ENCODE measurements around the gene GIMAP6.

DNA sequence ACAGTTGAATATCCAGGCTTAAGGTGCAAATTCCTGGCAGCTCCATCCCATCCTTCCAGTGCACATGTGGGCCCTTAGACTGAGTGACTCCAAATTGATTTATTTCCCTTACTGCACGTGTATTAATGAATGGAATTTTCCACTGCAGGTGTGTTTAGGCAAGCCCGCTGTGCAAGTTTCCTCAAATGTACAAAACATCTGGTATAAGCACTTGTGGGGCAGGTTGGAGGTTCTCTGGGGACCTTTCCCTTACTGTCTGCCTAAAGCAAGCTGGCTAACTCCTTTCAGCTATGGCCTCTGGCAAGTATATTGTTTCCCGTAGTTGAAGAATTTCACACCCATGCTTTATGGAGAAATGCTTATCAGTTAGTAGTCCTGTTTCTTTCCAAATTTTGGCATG, 25.3 kb upstream of the GIMAP6 start:
- TF ChIP-seq, protein P1, sequence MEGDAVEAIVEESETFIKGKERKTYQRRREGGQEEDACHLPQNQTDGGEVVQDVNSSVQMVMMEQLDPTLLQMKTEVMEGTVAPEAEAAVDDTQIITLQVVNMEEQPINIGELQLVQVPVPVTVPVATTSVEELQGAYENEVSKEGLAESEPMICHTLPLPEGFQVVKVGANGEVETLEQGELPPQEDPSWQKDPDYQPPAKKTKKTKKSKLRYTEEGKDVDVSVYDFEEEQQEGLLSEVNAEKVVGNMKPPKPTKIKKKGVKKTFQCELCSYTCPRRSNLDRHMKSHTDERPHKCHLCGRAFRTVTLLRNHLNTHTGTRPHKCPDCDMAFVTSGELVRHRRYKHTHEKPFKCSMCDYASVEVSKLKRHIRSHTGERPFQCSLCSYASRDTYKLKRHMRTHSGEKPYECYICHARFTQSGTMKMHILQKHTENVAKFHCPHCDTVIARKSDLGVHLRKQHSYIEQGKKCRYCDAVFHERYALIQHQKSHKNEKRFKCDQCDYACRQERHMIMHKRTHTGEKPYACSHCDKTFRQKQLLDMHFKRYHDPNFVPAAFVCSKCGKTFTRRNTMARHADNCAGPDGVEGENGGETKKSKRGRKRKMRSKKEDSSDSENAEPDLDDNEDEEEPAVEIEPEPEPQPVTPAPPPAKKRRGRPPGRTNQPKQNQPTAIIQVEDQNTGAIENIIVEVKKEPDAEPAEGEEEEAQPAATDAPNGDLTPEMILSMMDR (IDR thresholded peaks at IDR 0.05; ENCODE audit: low read depth, low read length, poor library complexity, severe bottlenecking), result no peak
- TF ChIP-seq EZH2phosphoT487 (IDR thresholded peaks at IDR 0.05; ENCODE audit: borderline replicate concordance, low read length), result no peak

Data from DOHH2 (cell line).